Progenitor cell of endocrine pancreas (in vitro differentiated cells): ENCODE data around the gene HNRNPH2. TPM values are rescaled to one million over a fixed set of nuclear protein-coding genes. Genes with fewer than 3 reads are reported as not detected.
A peak's percentile ranks its signal among the peaks of the same experiment; 100 is the strongest.

Experiments used
- DNase-seq: peaks from one replicate; pipeline ENCODE4 v3.0.0; 2021; ENCODE audit warnings: low spot score; ENCODE audit not compliant: unreplicated experiment
- H3K27ac Mint-ChIP-seq: 2 replicates; pipeline ENCODE4 v1.8.0; 2021; ENCODE audit warnings: mild to moderate bottlenecking, moderate library complexity, mixed read lengths
- H3K27me3 Mint-ChIP-seq: 2 replicates; pipeline ENCODE4 v1.8.0; 2021; ENCODE audit warnings: mixed read lengths
- H3K36me3 Mint-ChIP-seq: 2 replicates; pipeline ENCODE4 v1.8.0; 2022; ENCODE audit warnings: mixed read lengths; ENCODE audit not compliant: insufficient read depth
- H3K4me1 Mint-ChIP-seq: 2 replicates; pipeline ENCODE4 v1.8.0; 2021; ENCODE audit warnings: low read depth, mixed read lengths
- H3K4me3 Mint-ChIP-seq: 2 replicates; pipeline ENCODE4 v1.8.0; 2021; ENCODE audit warnings: low read depth, mild to moderate bottlenecking, moderate library complexity, mixed read lengths
- H3K9me3 Mint-ChIP-seq: 2 replicates; pipeline ENCODE4 v1.8.0; 2021; ENCODE audit warnings: low read depth, mixed read lengths
- total RNA-seq: library from RNA; stranded (reverse); gene quantifications from 2 replicates; pipeline ENCODE4 v1.2.1, GENCODE V29; 2021
- TF ChIP-seq, protein P1 (sequence below): fragments of 200-600 bp; sonication (generic); IDR thresholded peaks from one replicate; pipeline ENCODE4 v1.5.0; 2021; ENCODE audit warnings: antibody characterized with exemption, mild to moderate bottlenecking; ENCODE audit not compliant: unreplicated experiment

The HNRNPH2 gene
- total RNA-seq, 1 donor from 2014 or later: 72.4 TPM

DNA sequence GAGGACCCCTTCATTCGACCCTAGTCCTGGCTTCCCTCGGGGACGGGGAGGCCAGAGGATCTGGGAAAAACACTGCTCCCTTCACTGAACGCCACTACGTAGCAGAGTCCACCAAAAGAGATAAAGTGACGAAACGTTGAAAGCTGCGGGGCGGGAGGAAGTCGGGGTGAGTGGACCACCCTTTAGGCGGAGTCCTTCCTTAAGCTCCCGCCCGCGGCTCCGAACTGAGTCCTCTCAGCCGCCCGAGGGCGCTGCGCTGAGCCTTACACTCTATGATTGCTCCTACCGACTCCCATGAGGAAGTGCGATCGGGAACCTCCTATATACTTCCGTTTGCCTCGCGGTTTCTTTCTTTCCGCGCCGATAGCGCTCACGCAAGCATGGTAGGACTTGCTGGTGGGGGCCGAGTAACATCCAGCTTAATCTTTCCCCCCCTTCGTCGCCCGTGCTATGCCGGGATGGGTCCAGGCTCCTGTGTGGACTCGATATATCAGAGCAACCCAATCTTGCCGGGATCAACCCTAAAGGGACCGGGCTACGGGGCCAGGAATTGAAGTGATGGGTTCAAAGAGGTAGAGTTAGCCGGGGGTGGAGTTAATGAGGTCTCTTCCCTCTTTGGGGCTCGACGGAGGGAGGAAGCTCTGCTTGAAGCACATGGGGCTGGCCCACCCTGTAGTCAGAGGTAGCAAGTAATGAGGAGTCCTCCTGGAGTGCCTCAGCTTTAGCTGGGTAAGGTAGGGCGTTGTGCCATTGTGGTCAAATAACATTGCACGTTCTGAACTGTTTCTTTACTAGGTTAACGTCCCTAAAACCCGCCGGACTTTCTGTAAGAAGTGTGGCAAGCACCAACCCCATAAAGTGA is 17.1 kb upstream of the HNRNPH2 start, which contains the start of gene RPL36A:
Gene RPL36A, plus strand, starts transcription at position 348 of the 862 bp plus-strand sequence. Its CDS starts 33 bp downstream, at position 381.
- Mint-ChIP-seq H3K9me3 (peaks cover 6% of the 10 kb centered on the region), H3K27ac (peak within 1 kb of the TSS; percentile 99), H3K4me1 (peaks cover 3% of the 10 kb centered on the region), H3K27me3 (no peaks in the 10 kb centered on the region), H3K4me3 (peak within 1 kb of the TSS; percentile 96), H3K36me3 (peaks cover 9% of the 10 kb centered on the region)
- TF ChIP-seq, protein P1, sequence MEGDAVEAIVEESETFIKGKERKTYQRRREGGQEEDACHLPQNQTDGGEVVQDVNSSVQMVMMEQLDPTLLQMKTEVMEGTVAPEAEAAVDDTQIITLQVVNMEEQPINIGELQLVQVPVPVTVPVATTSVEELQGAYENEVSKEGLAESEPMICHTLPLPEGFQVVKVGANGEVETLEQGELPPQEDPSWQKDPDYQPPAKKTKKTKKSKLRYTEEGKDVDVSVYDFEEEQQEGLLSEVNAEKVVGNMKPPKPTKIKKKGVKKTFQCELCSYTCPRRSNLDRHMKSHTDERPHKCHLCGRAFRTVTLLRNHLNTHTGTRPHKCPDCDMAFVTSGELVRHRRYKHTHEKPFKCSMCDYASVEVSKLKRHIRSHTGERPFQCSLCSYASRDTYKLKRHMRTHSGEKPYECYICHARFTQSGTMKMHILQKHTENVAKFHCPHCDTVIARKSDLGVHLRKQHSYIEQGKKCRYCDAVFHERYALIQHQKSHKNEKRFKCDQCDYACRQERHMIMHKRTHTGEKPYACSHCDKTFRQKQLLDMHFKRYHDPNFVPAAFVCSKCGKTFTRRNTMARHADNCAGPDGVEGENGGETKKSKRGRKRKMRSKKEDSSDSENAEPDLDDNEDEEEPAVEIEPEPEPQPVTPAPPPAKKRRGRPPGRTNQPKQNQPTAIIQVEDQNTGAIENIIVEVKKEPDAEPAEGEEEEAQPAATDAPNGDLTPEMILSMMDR: peak; percentile 72
- peak; percentile 66 for DNase-seq

DNA sequence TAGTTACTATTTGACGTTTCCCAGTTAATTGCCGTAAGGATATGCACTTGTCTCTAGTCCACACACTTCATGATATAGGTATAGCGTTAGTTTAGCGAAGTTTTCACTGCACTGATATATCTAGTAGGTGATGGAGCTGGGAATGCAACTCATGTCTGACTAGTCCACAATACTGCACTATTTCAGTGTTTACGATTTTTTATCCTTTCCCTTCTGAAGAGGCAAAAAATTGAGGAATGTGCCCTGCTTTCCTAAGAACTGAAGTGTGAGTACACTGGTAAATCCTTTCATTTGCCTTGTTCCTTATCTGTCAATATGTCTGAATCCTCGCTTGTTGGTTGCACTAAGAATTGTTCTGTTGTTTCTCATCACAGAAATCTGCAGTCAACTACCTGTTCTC is 16.2 kb upstream of the HNRNPH2 start:
- Mint-ChIP-seq H3K4me1 (peaks cover 3% of the 10 kb centered on the region), H3K4me3 (peak overlapping the region; percentile 96), H3K36me3 (peaks cover 9% of the 10 kb centered on the region), H3K27me3 (no peaks in the 10 kb centered on the region), H3K27ac (peak overlapping the region; percentile 99), H3K9me3 (peaks cover 3% of the 10 kb centered on the region)
- TF ChIP-seq, protein P1: no peak
- DNase-seq: no peak

DNA sequence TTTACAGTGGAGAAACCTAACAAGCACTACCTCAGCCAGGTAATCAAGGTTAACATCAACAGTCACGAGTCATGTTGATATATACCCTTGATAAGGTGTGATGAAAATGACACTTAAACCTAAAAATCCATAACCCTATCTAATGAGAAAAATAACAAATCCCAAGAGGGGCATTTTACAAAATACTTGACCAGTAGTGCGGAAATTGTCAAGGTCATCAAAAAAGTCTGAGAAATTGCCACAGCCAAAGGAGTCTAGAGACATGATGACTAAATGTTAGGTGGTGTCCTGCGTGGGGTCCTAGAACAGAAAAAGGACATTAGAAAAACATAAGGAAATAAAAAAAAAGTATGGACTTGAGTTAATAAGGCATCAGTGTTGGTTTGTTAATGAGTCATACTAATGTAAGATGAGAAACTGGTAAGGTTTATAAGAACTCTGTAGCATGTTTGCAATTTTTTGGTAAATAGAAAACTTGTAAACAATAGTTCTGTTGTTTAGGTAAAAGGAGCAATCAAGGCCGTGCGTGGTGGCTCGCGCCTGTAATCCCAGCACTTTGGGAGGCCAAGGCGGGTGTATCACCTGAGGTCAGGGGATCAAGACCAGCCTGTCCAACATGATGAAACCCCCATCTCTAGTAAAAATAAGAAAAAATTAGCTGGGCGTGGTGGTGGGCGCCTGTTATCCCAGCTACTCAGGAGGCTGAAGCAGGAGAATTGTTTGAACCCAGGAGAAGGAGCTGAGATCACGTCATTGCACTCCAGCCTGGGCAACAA is 14.3 kb upstream of the HNRNPH2 start:
- peaks cover 3% of the 10 kb centered on the region for H3K4me1 Mint-ChIP-seq
- no peak overlapping the region for H3K4me3 Mint-ChIP-seq
- peak overlapping the region; percentile 29 for H3K27ac Mint-ChIP-seq
- H3K36me3 Mint-ChIP-seq: peaks cover 9% of the 10 kb centered on the region
- TF ChIP-seq, protein P1: no peak
- H3K27me3 Mint-ChIP-seq: no peaks in the 10 kb centered on the region
- H3K9me3 Mint-ChIP-seq: peaks cover 3% of the 10 kb centered on the region
- DNase-seq: no peak

DNA sequence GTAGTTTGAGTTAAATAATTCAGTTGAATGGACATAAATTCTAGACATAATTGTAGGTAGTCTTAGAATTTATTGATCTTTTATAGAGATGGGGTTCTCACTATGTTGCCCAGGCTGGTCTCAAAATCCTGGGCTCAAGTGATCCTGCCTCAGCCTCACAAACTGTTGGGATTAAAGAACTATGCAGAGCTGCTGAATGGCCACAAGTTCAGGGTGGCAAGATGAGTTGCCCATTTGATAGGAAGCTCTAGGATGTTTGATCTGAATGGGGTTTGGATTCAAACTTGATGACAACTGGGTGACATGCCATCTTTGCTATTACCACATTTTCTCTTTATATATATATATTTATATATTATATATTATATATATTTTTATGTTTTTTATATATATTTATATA is 13.7 kb upstream of the HNRNPH2 start:
- Mint-ChIP-seq H3K27ac (no peak overlapping the region), H3K9me3 (peaks cover 3% of the 10 kb centered on the region), H3K4me3 (no peak overlapping the region), H3K27me3 (no peaks in the 10 kb centered on the region), H3K36me3 (peaks cover 10% of the 10 kb centered on the region), H3K4me1 (peaks cover 3% of the 10 kb centered on the region)
- TF ChIP-seq, protein P1: no peak
- no peak for DNase-seq

DNA sequence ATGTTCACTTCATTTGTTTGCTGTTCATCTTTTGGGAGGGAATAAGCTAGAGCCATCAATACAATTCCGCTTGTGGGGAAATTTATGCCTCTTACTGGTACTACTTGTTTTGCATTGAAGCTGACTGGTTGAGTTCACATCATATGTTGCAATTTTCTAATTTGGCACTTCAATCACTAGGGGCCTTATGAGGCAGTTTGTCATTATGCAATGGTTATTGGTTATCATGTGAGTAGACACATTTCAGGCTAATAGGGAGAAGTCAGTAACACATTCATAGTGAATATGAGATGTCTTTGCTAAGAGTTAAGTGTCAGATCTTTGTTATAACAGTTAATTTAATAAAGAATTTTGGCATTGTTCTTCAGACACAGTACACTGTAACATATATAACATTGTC is 12.2 kb upstream of the HNRNPH2 start:
- Mint-ChIP-seq H3K36me3 (peaks cover 15% of the 10 kb centered on the region), H3K9me3 (peaks cover 4% of the 10 kb centered on the region), H3K4me3 (no peak overlapping the region), H3K27me3 (no peaks in the 10 kb centered on the region), H3K27ac (no peak overlapping the region), H3K4me1 (peaks cover 3% of the 10 kb centered on the region)
- no peak for DNase-seq
- TF ChIP-seq, protein P1: no peak
